ENCODE measurements around the gene COA7.

COA7 gene

DNA sequence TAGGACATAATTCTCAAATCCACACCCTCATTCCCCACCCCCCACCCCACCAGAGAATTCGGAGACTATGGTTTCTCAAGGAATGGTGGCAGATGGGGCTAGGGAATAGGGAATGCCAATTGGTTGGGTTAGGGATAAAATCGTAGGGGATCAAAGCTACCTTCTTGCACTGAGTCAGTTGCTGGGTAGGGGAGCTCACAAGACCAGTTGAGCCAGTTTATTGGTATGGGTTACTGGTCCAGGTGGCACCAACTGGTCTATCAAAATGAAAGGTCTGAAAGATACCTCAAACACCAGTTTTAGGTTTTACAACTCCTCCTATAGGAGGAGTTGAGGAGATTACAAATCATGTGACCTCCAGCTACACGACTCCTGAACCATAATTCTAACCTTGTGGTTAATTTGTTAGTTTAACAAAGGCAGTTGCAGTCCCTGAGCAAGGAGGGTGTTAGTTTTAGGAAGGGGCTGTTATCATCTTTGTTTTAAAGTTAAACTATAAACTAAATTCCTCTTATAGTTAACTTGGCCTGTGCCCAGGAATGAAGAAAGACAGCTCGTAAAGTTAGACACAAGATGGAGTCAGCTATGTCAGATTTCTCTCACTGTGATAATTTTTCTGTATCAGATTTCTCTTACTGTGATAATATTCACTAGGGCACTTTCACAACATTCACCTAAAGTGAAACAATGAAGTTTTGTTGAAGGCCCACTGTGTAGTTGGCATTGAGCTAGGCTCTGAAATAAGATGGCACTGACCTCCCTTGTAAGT is 62.6 kb downstream of the COA7 start:
- TF ChIP-seq, protein P1, sequence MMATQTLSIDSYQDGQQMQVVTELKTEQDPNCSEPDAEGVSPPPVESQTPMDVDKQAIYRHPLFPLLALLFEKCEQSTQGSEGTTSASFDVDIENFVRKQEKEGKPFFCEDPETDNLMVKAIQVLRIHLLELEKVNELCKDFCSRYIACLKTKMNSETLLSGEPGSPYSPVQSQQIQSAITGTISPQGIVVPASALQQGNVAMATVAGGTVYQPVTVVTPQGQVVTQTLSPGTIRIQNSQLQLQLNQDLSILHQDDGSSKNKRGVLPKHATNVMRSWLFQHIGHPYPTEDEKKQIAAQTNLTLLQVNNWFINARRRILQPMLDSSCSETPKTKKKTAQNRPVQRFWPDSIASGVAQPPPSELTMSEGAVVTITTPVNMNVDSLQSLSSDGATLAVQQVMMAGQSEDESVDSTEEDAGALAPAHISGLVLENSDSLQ (IDR thresholded peaks at IDR 0.05): no peak
- TF ChIP-seq BHLHE40 (IDR thresholded peaks at IDR 0.05; ENCODE audit: borderline replicate concordance) (no peak), ARNT (IDR thresholded peaks at IDR 0.05) (no peak), CTBP1 (IDR thresholded peaks at IDR 0.05; ENCODE audit: borderline replicate concordance) (no peak), SUZ12 (IDR thresholded peaks at IDR 0.05) (no peak)
- ChIA-PET POLR2A (no interaction called here), CTCF (no interaction called here)
- DNase-seq (ENCODE audit: extremely low spot score): no peak
